GM21528 (cell line): ENCODE results near the gene CYCS.
"Not testable (repeated sequence)": the region's sequence is repeated elsewhere in the genome, so short reads cannot be mapped to it uniquely, and the experiment has no call there.

Experiments
- ATAC-seq: cut with Tn5 transposase; IDR thresholded peaks from one replicate; pipeline ENCODE4 v1.9.1; 2021; ENCODE audit warnings: mild to moderate bottlenecking, moderate library complexity; ENCODE audit not compliant: unreplicated experiment, low FRiP score

CYCS gene

DNA sequence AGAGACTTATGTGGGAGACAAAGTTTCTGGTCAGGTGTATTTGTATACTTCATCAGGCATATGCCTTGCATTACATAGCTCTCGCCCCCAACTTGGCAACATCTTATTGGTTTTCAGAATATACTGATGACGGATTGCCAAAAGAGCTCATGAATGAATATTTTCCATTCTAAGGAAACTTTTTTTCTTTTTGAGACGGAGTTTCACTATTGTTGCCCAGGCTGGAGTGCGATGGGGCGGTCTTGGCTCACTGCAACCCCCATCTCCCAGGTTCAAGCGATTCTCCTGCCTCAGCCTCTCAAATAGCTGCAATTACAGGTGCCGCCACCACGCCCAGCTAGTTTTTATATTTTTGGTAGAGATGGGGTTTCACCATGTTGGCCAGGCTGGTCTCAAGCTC, 6.0 kb downstream of the CYCS start:
- no peak for ATAC-seq

DNA sequence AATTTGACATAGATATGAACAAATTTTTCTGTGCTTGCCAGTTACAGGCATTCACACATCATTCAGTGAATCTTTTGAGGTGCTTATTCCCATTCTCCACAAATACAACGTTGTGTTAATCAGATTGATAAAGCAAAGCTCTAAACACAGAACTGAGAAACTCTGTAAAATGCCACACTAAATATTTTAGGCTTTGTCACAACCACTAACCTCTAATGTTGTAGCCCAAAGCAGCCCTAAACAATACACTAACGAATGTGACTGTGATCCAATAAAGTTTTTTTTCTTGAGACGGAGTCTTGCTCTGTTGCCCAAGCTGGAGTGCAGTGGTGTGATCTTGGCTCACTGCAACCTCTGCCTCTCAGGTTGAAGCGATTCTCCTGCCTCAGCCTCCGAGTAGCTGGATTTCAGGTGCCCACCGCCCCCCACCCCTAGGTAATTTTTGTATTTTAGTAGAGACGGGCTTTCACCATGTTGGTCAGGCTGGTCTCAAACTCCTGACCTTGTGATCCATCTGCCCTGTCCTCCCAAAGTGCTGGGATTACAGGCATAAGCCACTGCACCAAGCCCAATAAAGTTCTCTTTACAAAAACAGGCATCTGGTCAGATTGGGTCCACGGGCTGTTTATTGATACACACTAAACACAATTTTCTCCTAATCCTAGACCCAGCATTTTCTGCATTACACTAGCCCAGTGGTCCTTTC, 6.9 kb downstream of the CYCS start:
- ATAC-seq, result peak; percentile 43

GRCh38 chr7:25117226-25118047, 7.6 kb downstream of the CYCS start:
- ATAC-seq, result peak; percentile 86

- no peak for ATAC-seq
These were observed 8.4 kb downstream of the CYCS start for GRCh38 chr7:25116621-25117020.

- ATAC-seq, result not testable (repeated sequence)
These were observed 14.5 kb downstream of the CYCS start for GRCh38 chr7:25110514-25110913.

DNA sequence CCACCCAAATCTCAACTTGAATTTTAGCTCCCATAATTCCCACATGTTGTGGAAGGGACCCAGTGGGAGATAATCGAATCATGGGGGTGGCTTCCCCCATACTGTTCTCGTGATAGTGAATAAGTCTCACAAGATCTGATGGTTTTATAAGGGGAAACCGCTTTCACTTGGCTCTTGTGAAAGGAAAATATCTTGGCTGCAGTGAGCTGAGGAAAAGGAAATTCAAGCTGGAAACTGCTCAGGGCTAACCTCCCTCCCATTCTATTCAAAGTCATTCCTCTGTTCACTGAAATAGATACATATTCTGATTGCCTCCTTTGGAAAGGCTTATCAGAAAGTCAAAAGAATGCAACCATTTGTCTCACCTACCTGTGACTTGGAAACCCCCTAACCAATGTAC, 15.8 kb downstream of the CYCS start:
- ATAC-seq, result no peak

DNA sequence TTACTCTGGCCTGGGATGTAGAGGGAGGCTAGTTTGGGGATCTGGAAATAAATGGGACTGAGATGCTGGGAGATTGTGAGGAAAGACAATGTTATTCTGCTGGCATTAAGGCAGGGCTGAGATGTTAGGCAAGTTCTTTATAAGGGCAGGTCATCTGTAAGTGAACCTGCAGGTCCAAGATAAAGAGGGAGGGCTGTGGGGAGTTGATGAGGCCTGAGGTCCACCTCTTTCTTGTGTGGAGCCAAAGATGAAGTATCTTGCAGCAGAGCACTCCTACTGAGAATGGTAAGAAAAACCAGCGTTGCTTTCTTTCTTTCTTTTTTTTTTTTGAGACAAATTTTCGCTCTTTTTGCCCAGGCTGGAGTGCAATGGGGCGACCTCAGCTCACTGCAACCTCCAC, 19.1 kb downstream of the CYCS start:
- ATAC-seq, result no peak

GRCh38 chr7:25103773-25104172, 21.3 kb downstream of the CYCS start:
- no peak for ATAC-seq

- ATAC-seq, result no peak
These were observed 23.2 kb downstream of the CYCS start for GRCh38 chr7:25101817-25102216.

GRCh38 chr7:25098096-25099046, 26.7 kb downstream of the CYCS start:
- ATAC-seq, result peak; percentile 62

DNA sequence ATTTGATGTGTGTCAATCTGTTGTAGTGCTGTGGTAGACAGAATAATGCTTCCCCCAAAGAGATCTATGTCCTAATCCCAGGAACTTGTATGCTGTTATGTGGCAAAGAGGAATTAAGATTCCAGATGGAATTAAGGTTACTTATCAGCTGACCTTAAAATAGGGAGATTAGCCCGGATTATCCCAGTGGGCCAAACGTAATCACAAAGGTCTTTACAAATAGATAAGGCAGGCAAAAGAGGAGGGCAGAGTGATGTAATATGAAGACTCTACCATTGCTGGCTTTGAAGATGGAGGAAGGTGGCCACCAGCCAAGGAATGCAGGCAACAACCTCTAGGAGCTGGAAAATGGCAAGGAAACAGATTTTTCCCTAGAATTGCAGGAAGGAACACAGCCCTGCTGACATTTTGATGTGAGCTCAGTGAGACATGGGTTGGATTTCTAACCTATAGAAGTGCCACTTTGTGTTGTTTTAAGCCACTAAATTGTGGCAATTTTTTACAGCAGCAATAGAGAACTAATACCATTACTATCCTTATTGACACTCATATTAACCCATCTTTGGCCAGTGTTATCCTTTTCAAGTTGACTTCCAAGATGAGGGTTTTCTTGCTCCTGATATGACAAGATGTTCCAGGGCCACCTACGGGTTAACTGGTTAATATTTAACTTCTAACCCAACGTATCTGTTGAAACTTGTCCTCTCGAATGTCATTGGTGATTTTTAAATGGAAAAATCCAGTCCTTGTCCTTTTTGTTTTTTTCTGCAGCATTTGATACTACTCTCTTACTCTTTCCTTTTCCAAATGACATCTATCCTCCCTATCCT, 29.3 kb downstream of the CYCS start:
- ATAC-seq, result no peak

GRCh38 chr7:25093268-25093826, 31.7 kb downstream of the CYCS start:
- ATAC-seq, result peak; percentile 67

- no peak for ATAC-seq
These were observed 33.3 kb downstream of the CYCS start for GRCh38 chr7:25091779-25092178.

DNA sequence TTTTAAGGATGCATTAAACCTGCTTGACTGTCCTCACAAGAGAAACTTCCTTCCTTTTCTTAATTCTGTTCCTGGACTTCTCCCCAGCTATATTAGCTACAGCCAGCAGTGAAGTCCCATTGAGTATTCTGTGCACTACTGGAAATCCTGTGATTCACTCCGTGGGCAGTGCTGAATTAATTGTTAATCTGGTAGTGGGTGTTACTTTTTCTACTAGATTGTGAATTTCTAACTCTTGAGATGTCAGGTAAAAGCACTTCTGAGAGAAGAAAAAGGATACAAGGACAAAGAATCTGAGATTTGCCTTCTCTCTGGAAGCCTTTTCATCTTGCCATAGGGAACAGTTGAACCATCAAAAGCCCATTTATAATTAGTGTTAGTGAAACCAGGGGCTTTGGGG, 33.9 kb downstream of the CYCS start:
- ATAC-seq, result no peak

GRCh38 chr7:25090374-25090773, 34.7 kb downstream of the CYCS start:
- no peak for ATAC-seq

DNA sequence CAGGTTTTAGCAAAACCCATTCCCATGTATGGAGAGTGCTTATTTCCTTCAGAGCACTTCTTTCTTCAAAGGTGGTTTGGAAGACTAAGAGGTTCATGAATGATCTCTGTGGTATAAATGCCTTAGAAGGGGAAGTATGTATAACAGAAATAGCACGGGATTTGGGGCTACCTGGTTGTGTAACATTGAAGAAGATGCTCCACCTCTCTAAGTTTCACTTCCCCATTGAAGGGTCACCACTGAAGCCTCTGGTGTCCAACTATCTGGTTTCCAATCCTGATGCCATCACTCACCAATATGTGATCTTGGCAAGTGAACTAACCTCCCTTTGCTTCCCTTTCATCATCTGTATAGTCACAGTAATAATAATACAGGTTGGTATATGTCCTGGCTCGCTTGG, 37.2 kb downstream of the CYCS start:
- peak; percentile 85 for ATAC-seq

DNA sequence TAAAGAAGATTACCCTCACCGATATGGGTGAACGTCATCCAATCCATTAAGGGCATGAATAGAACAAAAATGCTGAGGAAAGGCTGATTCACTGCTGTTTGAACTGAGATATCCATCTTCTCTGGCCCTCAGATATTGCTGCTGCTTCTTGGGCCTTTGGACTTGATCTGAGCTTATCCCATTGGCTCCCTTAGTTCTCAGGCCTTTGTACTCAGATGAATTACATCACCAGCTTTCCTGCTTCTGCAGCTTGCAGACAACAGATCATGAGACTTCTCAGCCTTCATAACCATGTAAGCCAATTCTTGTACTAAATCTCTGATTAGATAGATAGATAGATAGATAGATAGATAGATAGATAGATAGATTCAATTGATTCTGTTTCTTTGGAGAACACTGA, 40.2 kb downstream of the CYCS start:
- no peak for ATAC-seq

DNA sequence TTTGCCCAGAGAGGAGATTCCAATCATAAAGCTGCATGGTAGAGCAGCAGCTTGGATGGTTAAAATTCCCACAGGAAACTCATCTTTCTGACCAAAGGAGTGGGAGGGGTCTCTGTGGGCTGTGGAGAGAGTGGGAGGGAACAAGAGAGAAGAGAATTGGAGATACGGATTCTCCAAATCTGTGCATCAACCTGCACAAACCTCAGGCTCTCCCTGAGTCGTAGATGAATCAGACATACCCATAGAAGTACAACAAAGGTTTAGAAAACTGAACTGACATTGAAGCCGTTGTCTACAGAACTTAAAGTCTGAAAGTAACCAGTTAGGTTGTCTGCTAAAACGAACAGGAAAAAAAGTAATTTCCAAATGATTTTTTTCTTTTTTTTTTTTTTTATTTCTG, 41.9 kb downstream of the CYCS start:
- ATAC-seq, result no peak

DNA sequence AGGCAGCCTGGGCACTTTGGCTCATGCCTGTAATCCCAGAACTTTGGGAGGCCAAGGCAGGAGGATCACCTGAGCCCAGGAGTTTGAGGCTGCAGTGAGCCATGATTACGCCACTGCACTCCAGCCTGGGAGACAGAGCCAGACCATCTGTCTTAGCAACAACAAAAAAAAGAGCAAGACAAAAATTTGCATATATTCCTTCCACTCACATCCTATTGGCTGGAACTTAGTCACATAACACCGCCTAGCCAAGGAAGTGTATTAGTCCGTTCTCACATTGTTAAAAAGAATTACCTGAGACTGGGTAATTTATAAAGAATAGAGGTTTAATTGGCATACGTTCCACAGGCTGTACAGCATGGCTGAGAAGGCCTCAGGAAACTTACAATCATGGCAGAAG, 43.0 kb downstream of the CYCS start:
- not testable (repeated sequence) for ATAC-seq

- no peak for ATAC-seq
These were observed 48.0 kb downstream of the CYCS start for GRCh38 chr7:25077096-25077495.
